Stimulated activated CD4-positive, alpha-beta T cell treated with anti-CD3 and anti-CD28 coated beads, TNF-alpha, amount 100 ng/mL, for 48 hours (primary cell): ENCODE measurements around the gene STEAP3.

Experiments used
- DNase-seq, 3 donors: peaks; one replicate each; pipeline ENCODE4 v3.0.0-alpha.2; 2020; ENCODE audit warnings: low read depth in 3 of 3

The STEAP3 gene

GRCh38 chr2:119227346-119227745, 3.7 kb downstream of the STEAP3 start:
- no peak for DNase-seq

GRCh38 chr2:119228136-119228535, 4.5 kb downstream of the STEAP3 start:
- DNase-seq: no peak

- DNase-seq: no peak
Observed at GRCh38 chr2:119228964-119229363, 5.3 kb downstream of the STEAP3 start.

GRCh38 chr2:119229716-119230115, 6.1 kb downstream of the STEAP3 start:
- no peak for DNase-seq

- no peak for DNase-seq
Observed at GRCh38 chr2:119230219-119231185, 6.9 kb downstream of the STEAP3 start.

GRCh38 chr2:119231975-119232665, 8.5 kb downstream of the STEAP3 start:
- DNase-seq: no peak

GRCh38 chr2:119232666-119232993, 9.0 kb downstream of the STEAP3 start:
- DNase-seq: no peak

GRCh38 chr2:119233326-119234020, 9.8 kb downstream of the STEAP3 start:
- DNase-seq: no peak

GRCh38 chr2:119234021-119235019, 10.7 kb downstream of the STEAP3 start:
- DNase-seq: no peak

- no peak for DNase-seq
Observed at GRCh38 chr2:119236796-119237195, 13.2 kb downstream of the STEAP3 start.

- DNase-seq: no peak
Observed at GRCh38 chr2:119240311-119241204, 16.9 kb downstream of the STEAP3 start.

GRCh38 chr2:119241205-119241532, 17.5 kb downstream of the STEAP3 start:
- no peak for DNase-seq

- no peak for DNase-seq
Observed at GRCh38 chr2:119242276-119243119, 18.9 kb downstream of the STEAP3 start.

- no peak for DNase-seq
Observed at GRCh38 chr2:119243621-119244020, 20.0 kb downstream of the STEAP3 start.

- DNase-seq: no peak
Observed at GRCh38 chr2:119245076-119245840, 21.6 kb downstream of the STEAP3 start.

GRCh38 chr2:119245841-119246230, 22.2 kb downstream of the STEAP3 start:
- no peak for DNase-seq

GRCh38 chr2:119246884-119247843, 23.5 kb downstream of the STEAP3 start:
- no peak for DNase-seq
